ENCODE results near the gene ARHGEF1.

ARHGEF1 gene, protein sequence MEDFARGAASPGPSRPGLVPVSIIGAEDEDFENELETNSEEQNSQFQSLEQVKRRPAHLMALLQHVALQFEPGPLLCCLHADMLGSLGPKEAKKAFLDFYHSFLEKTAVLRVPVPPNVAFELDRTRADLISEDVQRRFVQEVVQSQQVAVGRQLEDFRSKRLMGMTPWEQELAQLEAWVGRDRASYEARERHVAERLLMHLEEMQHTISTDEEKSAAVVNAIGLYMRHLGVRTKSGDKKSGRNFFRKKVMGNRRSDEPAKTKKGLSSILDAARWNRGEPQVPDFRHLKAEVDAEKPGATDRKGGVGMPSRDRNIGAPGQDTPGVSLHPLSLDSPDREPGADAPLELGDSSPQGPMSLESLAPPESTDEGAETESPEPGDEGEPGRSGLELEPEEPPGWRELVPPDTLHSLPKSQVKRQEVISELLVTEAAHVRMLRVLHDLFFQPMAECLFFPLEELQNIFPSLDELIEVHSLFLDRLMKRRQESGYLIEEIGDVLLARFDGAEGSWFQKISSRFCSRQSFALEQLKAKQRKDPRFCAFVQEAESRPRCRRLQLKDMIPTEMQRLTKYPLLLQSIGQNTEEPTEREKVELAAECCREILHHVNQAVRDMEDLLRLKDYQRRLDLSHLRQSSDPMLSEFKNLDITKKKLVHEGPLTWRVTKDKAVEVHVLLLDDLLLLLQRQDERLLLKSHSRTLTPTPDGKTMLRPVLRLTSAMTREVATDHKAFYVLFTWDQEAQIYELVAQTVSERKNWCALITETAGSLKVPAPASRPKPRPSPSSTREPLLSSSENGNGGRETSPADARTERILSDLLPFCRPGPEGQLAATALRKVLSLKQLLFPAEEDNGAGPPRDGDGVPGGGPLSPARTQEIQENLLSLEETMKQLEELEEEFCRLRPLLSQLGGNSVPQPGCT

DNA sequence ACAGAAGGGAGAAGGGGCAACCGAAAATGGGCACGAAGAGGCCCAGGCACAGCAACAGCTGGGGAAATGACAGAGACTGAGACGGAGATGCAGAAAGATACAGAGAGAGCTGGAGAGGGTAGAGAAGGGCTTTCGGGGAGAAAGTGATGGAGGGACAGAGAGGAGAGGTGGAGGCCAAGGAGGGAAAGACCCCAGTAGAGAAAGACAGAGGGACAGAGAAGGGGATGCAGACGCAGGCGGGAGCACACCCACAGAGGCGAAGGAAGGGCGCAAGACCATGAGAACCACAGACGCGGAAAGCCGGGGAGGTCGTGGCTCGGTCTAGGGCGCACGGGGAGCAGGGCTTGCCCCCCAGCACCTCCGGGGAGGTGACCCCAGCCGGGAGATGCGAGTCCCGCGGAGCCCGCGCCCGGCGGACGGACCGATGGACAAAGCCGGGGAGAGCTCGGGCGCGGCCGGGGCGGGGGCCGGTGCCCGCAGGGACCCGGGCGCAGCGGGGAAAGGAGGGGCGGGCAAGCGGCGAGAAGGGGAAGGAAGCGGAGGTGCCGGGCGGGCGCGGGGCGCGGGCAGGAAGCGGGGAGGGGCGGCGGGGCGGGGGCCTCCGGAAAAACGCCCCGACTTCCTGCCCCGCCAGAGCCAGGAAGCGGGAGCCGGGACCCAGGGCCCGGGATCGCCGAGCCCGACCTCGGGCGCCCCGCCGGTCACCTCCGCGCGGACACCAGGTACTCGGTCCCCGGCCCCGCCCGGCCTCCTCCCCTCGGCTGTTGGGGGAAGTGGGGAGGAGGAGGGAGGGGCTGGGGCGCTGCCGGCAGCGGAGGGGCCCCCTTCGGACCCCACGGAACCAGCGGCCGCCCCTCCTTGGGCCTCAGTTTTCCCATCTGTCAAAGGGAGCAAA is at the start of gene ARHGEF1:
Gene ARHGEF1, plus strand, starts transcription at position 617 of the 895 bp plus-strand sequence. CDS start 4,899 bp downstream, outside the sequence.
- TF ChIP-seq CTCF (IDR thresholded peaks at IDR 0.05; ENCODE audit: low read depth, low read length): no peak
- no peak for DNase-seq (ENCODE audit: extremely low read depth, low read depth)

GRCh38 chr19:41837981-41838708 is 44.8 kb upstream of the ARHGEF1 start:
- TF ChIP-seq CTCF (IDR thresholded peaks at IDR 0.05; ENCODE audit: low read depth, low read length): no peak

DNA sequence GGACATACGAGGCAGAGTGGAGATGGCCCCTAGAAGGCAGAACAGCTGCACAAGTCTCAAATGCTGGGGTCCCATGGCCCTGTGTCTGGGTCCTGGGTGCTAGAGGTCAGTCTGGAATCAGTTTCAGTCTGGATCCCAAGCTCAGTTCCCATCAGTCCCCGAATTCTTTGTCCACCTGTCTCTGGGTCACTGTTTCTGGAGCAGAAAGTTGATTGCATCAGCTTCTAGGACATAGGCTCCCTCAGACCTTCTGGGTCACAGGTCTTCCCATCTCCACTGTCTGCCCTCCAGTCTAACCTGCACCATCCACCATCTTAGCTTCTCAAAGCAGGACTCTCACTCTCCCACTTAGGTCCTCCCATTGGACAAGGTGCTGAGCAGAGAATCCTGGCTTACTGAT is 43.8 kb upstream of the ARHGEF1 start:
- no peak for TF ChIP-seq CTCF (IDR thresholded peaks at IDR 0.05; ENCODE audit: low read depth, low read length)
- DNase-seq (ENCODE audit: extremely low read depth, low read depth): no peak

More at GRCh38 chr19:41837981-41838708, 44.8 kb upstream of the ARHGEF1 start:
- no peak for DNase-seq (ENCODE audit: extremely low read depth, low read depth)

DNA sequence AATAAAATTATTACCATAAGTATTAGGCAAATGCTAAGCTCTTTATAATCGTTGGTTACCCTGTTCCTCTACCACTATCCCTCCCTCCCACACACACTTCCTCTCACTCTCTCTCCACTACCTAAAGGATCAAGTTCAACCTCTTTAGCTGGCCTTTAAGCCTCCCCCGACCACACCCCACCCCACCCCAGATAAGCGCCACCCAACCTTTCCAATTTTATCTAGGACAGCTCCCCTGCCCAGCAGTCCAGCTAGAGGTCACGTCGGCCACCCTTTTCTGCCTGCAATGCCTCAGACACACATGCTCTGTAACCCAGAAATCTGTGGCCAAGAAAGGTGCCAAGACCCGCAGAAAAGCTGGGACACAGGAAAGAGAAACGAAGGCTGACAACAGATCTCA is 39.6 kb upstream of the ARHGEF1 start:
- no peak for DNase-seq (ENCODE audit: extremely low read depth, low read depth)

GRCh38 chr19:41844601-41845000 is 38.4 kb upstream of the ARHGEF1 start, which contains the start of gene LYPD4:
Gene LYPD4, minus strand, starts transcription at chr19:41844683. Its CDS starts 5,398 bp downstream, at chr19:41839285.
- no peak for TF ChIP-seq CTCF (IDR thresholded peaks at IDR 0.05; ENCODE audit: low read depth, low read length)
- DNase-seq (ENCODE audit: extremely low read depth, low read depth): no peak

More for the DNA sequence above, 39.6 kb upstream of the ARHGEF1 start:
- no peak for TF ChIP-seq CTCF (IDR thresholded peaks at IDR 0.05; ENCODE audit: low read depth, low read length)

GRCh38 chr19:41845001-41845050 is 38.2 kb upstream of the ARHGEF1 start, which contains the start of gene DMRTC2:
Gene DMRTC2, plus strand, starts transcription at chr19:41845042. Its CDS starts 2,387 bp downstream, at chr19:41847429.
- no peak for DNase-seq (ENCODE audit: extremely low read depth, low read depth)
- no peak for TF ChIP-seq CTCF (IDR thresholded peaks at IDR 0.05; ENCODE audit: low read depth, low read length)

Data from AG09319 (cell line).